ENCODE data around the gene LLPH. TPM values are rescaled to one million over a fixed set of nuclear protein-coding genes. Genes with fewer than 3 reads are reported as not detected.

The LLPH gene
- total and polyA plus RNA-seq, 12 donors, result 5.5 to 145 (median 33.3) TPM

GRCh38 chr12:66111605-66112004, 18.9 kb downstream of the LLPH start:
- no peak overlapping the region for H3K4me3 ChIP-seq
- H3K27ac ChIP-seq, result no peak overlapping the region
- no peaks in the 10 kb centered on the region for H3K9me3 ChIP-seq (replicated peaks in 1 of 3)
- H3K27me3 ChIP-seq, result no peaks in the 10 kb centered on the region
- intact Hi-C loops (cut with DNase I), result no loop called here
- TF ChIP-seq, protein P1, sequence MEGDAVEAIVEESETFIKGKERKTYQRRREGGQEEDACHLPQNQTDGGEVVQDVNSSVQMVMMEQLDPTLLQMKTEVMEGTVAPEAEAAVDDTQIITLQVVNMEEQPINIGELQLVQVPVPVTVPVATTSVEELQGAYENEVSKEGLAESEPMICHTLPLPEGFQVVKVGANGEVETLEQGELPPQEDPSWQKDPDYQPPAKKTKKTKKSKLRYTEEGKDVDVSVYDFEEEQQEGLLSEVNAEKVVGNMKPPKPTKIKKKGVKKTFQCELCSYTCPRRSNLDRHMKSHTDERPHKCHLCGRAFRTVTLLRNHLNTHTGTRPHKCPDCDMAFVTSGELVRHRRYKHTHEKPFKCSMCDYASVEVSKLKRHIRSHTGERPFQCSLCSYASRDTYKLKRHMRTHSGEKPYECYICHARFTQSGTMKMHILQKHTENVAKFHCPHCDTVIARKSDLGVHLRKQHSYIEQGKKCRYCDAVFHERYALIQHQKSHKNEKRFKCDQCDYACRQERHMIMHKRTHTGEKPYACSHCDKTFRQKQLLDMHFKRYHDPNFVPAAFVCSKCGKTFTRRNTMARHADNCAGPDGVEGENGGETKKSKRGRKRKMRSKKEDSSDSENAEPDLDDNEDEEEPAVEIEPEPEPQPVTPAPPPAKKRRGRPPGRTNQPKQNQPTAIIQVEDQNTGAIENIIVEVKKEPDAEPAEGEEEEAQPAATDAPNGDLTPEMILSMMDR (IDR thresholded peaks at IDR 0.05), result no peak
- TF ChIP-seq POLR2A (IDR thresholded peaks at IDR 0.05), result no peak
- H3K4me1 ChIP-seq (replicated peaks in 1 of 2), result peaks cover 0 to 8% of the 10 kb centered on the region in 2 donors
- DNase-seq, result no peak
- H3K36me3 ChIP-seq (replicated peaks in 1 of 2), result no peaks in the 10 kb centered on the region

DNA sequence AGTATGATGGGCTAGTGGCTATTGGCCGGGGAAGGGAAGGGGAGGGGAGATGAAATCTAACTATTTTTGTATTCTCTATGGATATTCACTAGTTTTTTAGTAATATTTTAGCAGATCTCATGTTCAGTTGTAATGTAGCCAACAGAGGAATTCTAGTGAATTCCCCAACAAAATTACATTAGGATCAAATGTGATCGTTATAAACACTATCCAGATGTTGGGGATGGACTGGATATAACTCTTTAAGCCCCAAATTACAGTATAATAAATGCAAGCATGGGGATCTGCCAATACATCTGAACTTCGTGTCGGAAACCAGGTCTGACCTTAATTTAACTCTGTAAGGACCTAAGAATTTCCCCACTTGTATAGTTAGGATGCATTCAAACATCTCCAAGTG, 21.5 kb downstream of the LLPH start:
- TF ChIP-seq POLR2A (IDR thresholded peaks at IDR 0.05), result no peak
- TF ChIP-seq, protein P1 (IDR thresholded peaks at IDR 0.05), result no peak
- WGBS, 4 donors, result 75 to 87% (median 81%) methylated on average over 4 of the region's 4 CpGs
- no peak for DNase-seq
- Histone ChIP-seq H3K36me3 (replicated peaks in 1 of 2) (no peaks in the 10 kb centered on the region), H3K9me3 (replicated peaks in 1 of 3) (no peaks in the 10 kb centered on the region), H3K27me3 (no peaks in the 10 kb centered on the region), H3K4me1 (replicated peaks in 1 of 2) (peaks cover 0 to 8% of the 10 kb centered on the region in 2 donors), H3K27ac (no peak overlapping the region), H3K4me3 (no peak overlapping the region)
- intact Hi-C loops (cut with DNase I), result no loop called here

- no peaks in the 10 kb centered on the region for H3K36me3 ChIP-seq (replicated peaks in 1 of 2)
- no peak for TF ChIP-seq POLR2A (IDR thresholded peaks at IDR 0.05)
- TF ChIP-seq, protein P1 (IDR thresholded peaks at IDR 0.05), result no peak
- 73 to 100% (median 94%) methylated on average over 1 of the region's 1 CpG for WGBS, 4 donors
- H3K27ac ChIP-seq, result no peak overlapping the region
- peaks cover 0 to 8% of the 10 kb centered on the region in 2 donors for H3K4me1 ChIP-seq (replicated peaks in 1 of 2)
- H3K4me3 ChIP-seq, result no peak overlapping the region
- H3K9me3 ChIP-seq (replicated peaks in 1 of 3), result no peaks in the 10 kb centered on the region
- H3K27me3 ChIP-seq, result no peaks in the 10 kb centered on the region
- intact Hi-C loops (cut with DNase I), result no loop called here
- DNase-seq, result no peak
Observed at GRCh38 chr12:66108386-66108785, 22.2 kb downstream of the LLPH start.

- intact Hi-C loops (cut with DNase I), result no loop called here
- no peaks in the 10 kb centered on the region for H3K9me3 ChIP-seq (replicated peaks in 1 of 3)
- H3K4me1 ChIP-seq (replicated peaks in 1 of 2), result peaks cover 0 to 8% of the 10 kb centered on the region in 2 donors
- no peak for TF ChIP-seq POLR2A (IDR thresholded peaks at IDR 0.05)
- TF ChIP-seq, protein P1 (IDR thresholded peaks at IDR 0.05), result peak; percentile 84 to 92 (median 88)
- H3K27ac ChIP-seq, result no peak overlapping the region
- 5 to 17% (median 10%) methylated on average over 9 of the region's 9 CpGs for WGBS, 4 donors
- no peak overlapping the region for H3K4me3 ChIP-seq
- H3K27me3 ChIP-seq, result no peaks in the 10 kb centered on the region
- DNase-seq, result peak; percentile 79 to 89 (median 88)
- no peaks in the 10 kb centered on the region for H3K36me3 ChIP-seq (replicated peaks in 1 of 2)
Observed at GRCh38 chr12:66107451-66107915, 23.1 kb downstream of the LLPH start.
